Kidney (tissue), 14 donors: ENCODE measurements around the gene PACSIN2. TPM values are rescaled to one million over a fixed set of nuclear protein-coding genes. Genes with fewer than 3 reads are reported as not detected.

Source experiments
- DNase-seq, 5 donors: peaks; one replicate each; pipeline ENCODE4 v3.0.0-alpha.2; 2013 to 2020
- FAIRE-seq: peaks from 2 replicates; lab custom pipeline; 2012; peaks lifted over from hg19 to GRCh38; lab: Jason Lieb, UNC
- H3K27ac ChIP-seq, 2 donors: one replicate each; pipeline ENCODE4 v1.7.0; 2013; ENCODE audit warnings: low read depth in 2 of 2, low read length in 2 of 2, inconsistent platforms in 1 of 2
- H3K27me3 ChIP-seq: one replicate; pipeline ENCODE4 v1.7.1; 2013; ENCODE audit warnings: low read length, inconsistent platforms; ENCODE audit not compliant: control insufficient read depth, insufficient read depth
- H3K36me3 ChIP-seq, 3 donors: one replicate each; pipeline versions ENCODE4 v1.7.0 to v1.7.1; 2013; ENCODE audit warnings: low read length in 3 of 3, control low read depth in 1 of 3, inconsistent platforms in 1 of 3; ENCODE audit not compliant: insufficient read depth in 3 of 3, control insufficient read depth in 2 of 3
- H3K4me1 ChIP-seq, 3 donors: one replicate each; pipeline versions ENCODE4 v1.7.0 to v1.7.1; 2013; ENCODE audit warnings: low read length in 3 of 3, inconsistent platforms in 1 of 3, low read depth in 1 of 3; ENCODE audit not compliant: control insufficient read depth in 2 of 3, insufficient read depth in 2 of 3
- H3K4me3 ChIP-seq, 3 donors: one replicate each; pipeline versions ENCODE4 v1.7.0 to v1.8.1; 2013; ENCODE audit warnings: low read length in 3 of 3, control low read depth in 1 of 3, inconsistent platforms in 1 of 3
- H3K9ac ChIP-seq, 3 donors: one replicate each; pipeline versions ENCODE4 v1.7.0 to v1.7.1; 2013; ENCODE audit warnings: low read length in 3 of 3, control low read depth in 1 of 3, inconsistent platforms in 1 of 3
- H3K9me3 ChIP-seq, 3 donors: one replicate each; pipeline versions ENCODE4 v1.7.0 to v1.7.1; 2013; ENCODE audit warnings: low read length in 3 of 3, control low read depth in 1 of 3, inconsistent platforms in 1 of 3; ENCODE audit not compliant: control insufficient read depth in 2 of 3, insufficient read depth in 1 of 3
- intact Hi-C: fragments of 100-400 bp; cut with DNase I; formaldehyde crosslinking; loops from one replicate; pipeline ENCODE4 v1.11.1; 2022
- polyA plus RNA-seq: library from polyadenylated mRNA; stranded (reverse); fragments of 350-450 nt; fragmentation: Illumina TruSeq; extraction: RNeasy Lipid Tissue Mini Kit (QIAGEN cat#74804); gene quantifications from one replicate; pipeline ENCODE4 v1.2.3, GENCODE V29; 2014; ENCODE audit warnings: low read depth, low replicate concordance; ENCODE audit not compliant: insufficient read depth
- total RNA-seq: library from RNA; stranded (reverse); fragmentation: NEBNext Ultra II Directional; extraction: Animal tissue kit (Norgen Biotek cat#: 25700); gene quantifications from one replicate; pipeline ENCODE4 v1.2.1, GENCODE V29; 2021
- TF ChIP-seq, protein P1 (sequence below): IDR thresholded peaks from 3 replicates; pipeline ENCODE4 v1.5.1; 2012; ENCODE audit warnings: mild to moderate bottlenecking, moderate library complexity, borderline replicate concordance; ENCODE audit not compliant: insufficient read depth; ENCODE audit errors: extremely low read depth
- donor health status: control.
- donor health status: control.
- donor health status: control.
- donor health status: control.
- donor health status: control.
- donor health status: DM: yes; HTN: yes; CAD: no.
- donor health status: Normal renal cell carcinoma (clear cell type).

PACSIN2 gene
- total and polyA plus RNA-seq, 2 donors from 2014 or later = 56.3 to 105 TPM

- no peaks in the 10 kb centered on the region for H3K36me3 ChIP-seq
- H3K9me3 ChIP-seq = no peaks in the 10 kb centered on the region
- H3K9ac ChIP-seq = no peak overlapping the region
- peak in 1 of 5 donors; percentile 82 for DNase-seq
- no peak overlapping the region for H3K4me3 ChIP-seq
- TF ChIP-seq, protein P1, sequence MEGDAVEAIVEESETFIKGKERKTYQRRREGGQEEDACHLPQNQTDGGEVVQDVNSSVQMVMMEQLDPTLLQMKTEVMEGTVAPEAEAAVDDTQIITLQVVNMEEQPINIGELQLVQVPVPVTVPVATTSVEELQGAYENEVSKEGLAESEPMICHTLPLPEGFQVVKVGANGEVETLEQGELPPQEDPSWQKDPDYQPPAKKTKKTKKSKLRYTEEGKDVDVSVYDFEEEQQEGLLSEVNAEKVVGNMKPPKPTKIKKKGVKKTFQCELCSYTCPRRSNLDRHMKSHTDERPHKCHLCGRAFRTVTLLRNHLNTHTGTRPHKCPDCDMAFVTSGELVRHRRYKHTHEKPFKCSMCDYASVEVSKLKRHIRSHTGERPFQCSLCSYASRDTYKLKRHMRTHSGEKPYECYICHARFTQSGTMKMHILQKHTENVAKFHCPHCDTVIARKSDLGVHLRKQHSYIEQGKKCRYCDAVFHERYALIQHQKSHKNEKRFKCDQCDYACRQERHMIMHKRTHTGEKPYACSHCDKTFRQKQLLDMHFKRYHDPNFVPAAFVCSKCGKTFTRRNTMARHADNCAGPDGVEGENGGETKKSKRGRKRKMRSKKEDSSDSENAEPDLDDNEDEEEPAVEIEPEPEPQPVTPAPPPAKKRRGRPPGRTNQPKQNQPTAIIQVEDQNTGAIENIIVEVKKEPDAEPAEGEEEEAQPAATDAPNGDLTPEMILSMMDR = no peak
- no peak for FAIRE-seq
- H3K4me1 ChIP-seq = peaks cover 0 to 22% (median 12%) of the 10 kb centered on the region in 3 donors
- no peaks in the 10 kb centered on the region for H3K27me3 ChIP-seq
- H3K27ac ChIP-seq = peak overlapping the region in 1 of 2 donors; percentile 49
- intact Hi-C loops = no loop called here
These were observed 74.9 kb downstream of the PACSIN2 start for GRCh38 chr22:42939941-42940653.

GRCh38 chr22:42939451-42939881 is 75.5 kb downstream of the PACSIN2 start:
- Histone ChIP-seq H3K9me3 (no peaks in the 10 kb centered on the region), H3K27me3 (no peaks in the 10 kb centered on the region), H3K4me3 (no peak overlapping the region), H3K9ac (no peak overlapping the region), H3K36me3 (no peaks in the 10 kb centered on the region), H3K27ac (peak overlapping the region in 1 of 2 donors; percentile 13), H3K4me1 (peaks cover 0 to 25% (median 14%) of the 10 kb centered on the region in 3 donors)
- no peak for FAIRE-seq
- intact Hi-C loops = no loop called here
- TF ChIP-seq, protein P1 = no peak
- DNase-seq = no peak

GRCh38 chr22:42938976-42939375 is 76.0 kb downstream of the PACSIN2 start:
- H3K9ac ChIP-seq = no peak overlapping the region
- no peaks in the 10 kb centered on the region for H3K27me3 ChIP-seq
- H3K9me3 ChIP-seq = no peaks in the 10 kb centered on the region
- peak overlapping the region; percentile 13 to 34 for H3K27ac ChIP-seq
- H3K4me1 ChIP-seq = peaks cover 0 to 30% (median 18%) of the 10 kb centered on the region in 3 donors
- TF ChIP-seq, protein P1 = no peak
- H3K36me3 ChIP-seq = no peaks in the 10 kb centered on the region
- DNase-seq (no peak), FAIRE-seq (no peak)
- H3K4me3 ChIP-seq = no peak overlapping the region
- intact Hi-C loops = no loop called here
